ENCODE results near the gene PTGER1.

PTGER1 gene

GRCh38 chr19:14502334-14503092 lies 27.4 kb upstream of the PTGER1 start:
- no peak for DNase-seq (ENCODE audit: low read depth in 2 of 2)

- no peak for DNase-seq (ENCODE audit: low read depth in 2 of 2)
Observed at GRCh38 chr19:14497228-14497921, 22.2 kb upstream of the PTGER1 start.

- no peak for DNase-seq (ENCODE audit: low read depth in 2 of 2)
Observed at GRCh38 chr19:14496834-14497227, 21.7 kb upstream of the PTGER1 start.

- DNase-seq (ENCODE audit: low read depth in 2 of 2): peak; percentile 72 to 76
Observed at GRCh38 chr19:14496029-14496833, 21.1 kb upstream of the PTGER1 start, which contains the start of gene GIPC1. Gene GIPC1 (minus strand): TSS chr19:14496127. CDS start chr19:14482976, 13,151 bp downstream.

GRCh38 chr19:14495672-14496028 lies 20.5 kb upstream of the PTGER1 start:
- no peak for DNase-seq (ENCODE audit: low read depth in 2 of 2)

GRCh38 chr19:14494910-14495671 lies 19.9 kb upstream of the PTGER1 start:
- DNase-seq (ENCODE audit: low read depth in 2 of 2): no peak

- DNase-seq (ENCODE audit: low read depth in 2 of 2): no peak
Observed at GRCh38 chr19:14494411-14494810, 19.3 kb upstream of the PTGER1 start.

GRCh38 chr19:14492756-14493337 lies 17.7 kb upstream of the PTGER1 start:
- DNase-seq (ENCODE audit: low read depth in 2 of 2): no peak

- DNase-seq (ENCODE audit: low read depth in 2 of 2): no peak
Observed at GRCh38 chr19:14487370-14488125, 12.4 kb upstream of the PTGER1 start.

GRCh38 chr19:14482172-14482941 lies 7.2 kb upstream of the PTGER1 start:
- DNase-seq (ENCODE audit: low read depth in 2 of 2): no peak

GRCh38 chr19:14480700-14481079 lies 5.5 kb upstream of the PTGER1 start:
- no peak for DNase-seq (ENCODE audit: low read depth in 2 of 2)

- peak; percentile 54 to 57 for DNase-seq (ENCODE audit: low read depth in 2 of 2)
Observed at GRCh38 chr19:14479975-14480699, 5.0 kb upstream of the PTGER1 start.

GRCh38 chr19:14479309-14479974 lies 4.3 kb upstream of the PTGER1 start:
- no peak for DNase-seq (ENCODE audit: low read depth in 2 of 2)

GRCh38 chr19:14478113-14478545 lies 3.0 kb upstream of the PTGER1 start:
- no peak for DNase-seq (ENCODE audit: low read depth in 2 of 2)

GRCh38 chr19:14477418-14478112 lies 2.4 kb upstream of the PTGER1 start:
- no peak for DNase-seq (ENCODE audit: low read depth in 2 of 2)

- DNase-seq (ENCODE audit: low read depth in 2 of 2): no peak
Observed at GRCh38 chr19:14476673-14477401, 1.7 kb upstream of the PTGER1 start.

- DNase-seq (ENCODE audit: low read depth in 2 of 2): no peak
Observed at GRCh38 chr19:14476327-14476672, 1.1 kb upstream of the PTGER1 start.

Measured in activated CD4-positive, alpha-beta T cell treated with anti-CD3 and anti-CD28 coated beads for 24 hours (primary cell).